ENCODE results near the gene IQCK.

GRCh38 chr16:19808061-19808641, 90.1 kb downstream of the IQCK start:
- TF ChIP-seq CTCF (IDR thresholded peaks at IDR 0.05; ENCODE audit: insufficient read depth, low read length, poor library complexity, severe bottlenecking) (no peak), EZH2phosphoT487 (conservative IDR thresholded peaks at IDR 0.05; ENCODE audit: low read length) (no peak)

Data from SU-DHL-6 (cell line).